Spleen (tissue), 11 donors: ENCODE measurements around the gene PNMA8C. TPM values are rescaled to one million over a fixed set of nuclear protein-coding genes. Genes with fewer than 3 reads are reported as not detected.
A peak's percentile ranks its signal among the peaks of the same experiment; 100 is the strongest.

ENCODE experiments used
- DNase-seq: peaks from one replicate; pipeline ENCODE4 v3.0.0-alpha.2; 2020
- H3K27ac ChIP-seq, 8 donors: fragments of 200-600 bp; sonication (generic) in 7 of 8; 1 replicate in 4 of 8; 2 replicates in 4 of 8; pipeline versions ENCODE4 v1.5.0 to v1.8.0; 2016 to 2021; ENCODE audit warnings: inconsistent platforms in 4 of 8, mild to moderate bottlenecking in 4 of 8, moderate library complexity in 1 of 8
- H3K27me3 ChIP-seq, 7 donors: fragments of 200-600 bp; sonication (generic) in 6 of 7; replicated peaks in 1 of 7; 1 replicate in 4 of 7; 2 replicates in 3 of 7; pipeline versions ENCODE4 v1.5.0 to v1.8.0; 2016 to 2021; ENCODE audit warnings: inconsistent platforms in 3 of 7, mild to moderate bottlenecking in 1 of 7
- H3K36me3 ChIP-seq, 6 donors: fragments of 200-600 bp; sonication (generic) in 5 of 6; 1 replicate in 4 of 6; 2 replicates in 2 of 6; pipeline versions ENCODE4 v1.5.0 to v1.8.0; 2016 to 2021; ENCODE audit warnings: inconsistent platforms in 2 of 6
- H3K4me1 ChIP-seq, 6 donors: fragments of 200-600 bp; sonication (generic) in 5 of 6; 1 replicate in 3 of 6; 2 replicates in 3 of 6; pipeline versions ENCODE4 v1.5.0 to v1.8.0; 2016 to 2021; ENCODE audit warnings: inconsistent platforms in 3 of 6
- H3K4me3 ChIP-seq, 8 donors: fragments of 200-600 bp; sonication (generic) in 7 of 8; 1 replicate in 4 of 8; 2 replicates in 4 of 8; pipeline versions ENCODE4 v1.5.0 to v1.8.0; 2016 to 2021; ENCODE audit warnings: inconsistent platforms in 4 of 8, mild to moderate bottlenecking in 4 of 8, moderate library complexity in 2 of 8
- H3K9me3 ChIP-seq, 8 donors: fragments of 200-600 bp; sonication (generic) in 7 of 8; 1 replicate in 4 of 8; 2 replicates in 4 of 8; pipeline versions ENCODE4 v1.5.0 to v1.8.0; 2016 to 2021; ENCODE audit warnings: inconsistent platforms in 4 of 8
- CTCF ChIP-seq, 11 experiments: fragments of 200-600 bp in 7 of 11; fragments of 450-650 bp in 4 of 11; sonication (generic) in 4 of 11; IDR thresholded peaks in 8 of 11; conservative IDR thresholded peaks in 3 of 11; 1 replicate in 7 of 11; 2 replicates in 4 of 11; pipeline versions ENCODE4 v1.4.0 to v1.8.0; 2016 to 2021; ENCODE audit warnings: antibody characterized with exemption in 11 of 11, inconsistent platforms in 4 of 11, mild to moderate bottlenecking in 1 of 11
- POLR2A ChIP-seq, 3 donors: fragments of 450-650 bp; IDR thresholded peaks; one replicate each; pipeline ENCODE4 v1.5.1; 2017; ENCODE audit warnings: antibody characterized with exemption in 3 of 3, mild to moderate bottlenecking in 1 of 3
- POLR2AphosphoS5 ChIP-seq, 3 donors: sonication (generic); formaldehyde crosslinking; IDR thresholded peaks; one replicate each; pipeline ENCODE4 v1.5.1; 2017; ENCODE audit warnings: antibody characterized with exemption in 3 of 3
- WGBS, 5 donors: extraction: QIAGEN DNeasy Blood & Tissue Kit in 3 of 5; methylation state at CpG; one replicate each; pipeline versions ENCODE4 v1.1.5 to v1.1.7; 2013 to 2018; 5-methylcytosine and 5-hydroxymethylcytosine counted together
- intact Hi-C: fragments of 100-400 bp; cut with DNase I; formaldehyde crosslinking; loops from one replicate; pipeline ENCODE4 v1.15.0; 2023; ENCODE audit warnings: low total_unique reads
- polyA plus RNA-seq, 3 donors: library from polyadenylated mRNA; stranded (reverse); fragments of 200-250 nt; gene quantifications; one replicate each; pipeline ENCODE4 v1.2.1, GENCODE V29; 2013
- total RNA-seq, 7 donors: library from RNA; depleted of rRNA in 3 of 7; stranded (reverse); fragments of >200 nt in 3 of 7; fragmentation: NEBNext Ultra II Directional in 4 of 7; extraction: Animal tissue kit (Norgen Biotek cat#: 25700) in 4 of 7; gene quantifications; one replicate each; pipeline versions ENCODE4 v1.1.0 to v1.2.1, GENCODE V29; 2016 to 2021
- donor health status: healthy with polysubstance abuse.
- donor health status: DM: no; HTN: no; CAD: no; lungs with moderate emphysema.
- donor health status: DM: no; HTN: no; CAD: no.
- donor health status: Bipolar disorder and iron deficiency.
- donor health status: healthy.
- donor health status: DM: no; HTN: no; CAD: no.
- donor health status: DM: yes; HTN: yes; CAD: no.

The PNMA8C gene
- total and polyA plus RNA-seq, 10 donors: 0.03 TPM; not detected in 9

GRCh38 chr19:46431824-46432223 is 3.1 kb upstream of the PNMA8C start:
- intact Hi-C loops: no loop called here
- Histone ChIP-seq H3K9me3 (no peaks in the 10 kb centered on the region), H3K27me3 (peaks cover 0 to 92% (median 19%) of the 10 kb centered on the region in 7 donors), H3K4me3 (no peak overlapping the region), H3K36me3 (no peaks in the 10 kb centered on the region), H3K27ac (no peak overlapping the region), H3K4me1 (peaks cover 2 to 21% (median 12%) of the 10 kb centered on the region in 6 donors)
- no peak for DNase-seq
- no peak for TF ChIP-seq POLR2A (IDR thresholded peaks at IDR 0.05)
- TF ChIP-seq POLR2AphosphoS5 (IDR thresholded peaks at IDR 0.05): no peak
- no peak for TF ChIP-seq CTCF (IDR thresholded peaks at IDR 0.05 in 8 of 11, conservative IDR thresholded peaks at IDR 0.05 in 3 of 11)
- WGBS, 5 donors: 31 to 48% (median 39%) methylated on average over 9 to 10 of the region's 10 CpGs

- WGBS, 5 donors: 64 to 70% (median 68%) methylated on average over 4 of the region's 4 CpGs
- Histone ChIP-seq H3K4me3 (no peak overlapping the region), H3K27me3 (peaks cover 0 to 95% (median 30%) of the 10 kb centered on the region in 7 donors), H3K36me3 (no peaks in the 10 kb centered on the region), H3K27ac (no peak overlapping the region), H3K4me1 (peaks cover 4 to 32% (median 18%) of the 10 kb centered on the region in 6 donors), H3K9me3 (no peaks in the 10 kb centered on the region)
- TF ChIP-seq POLR2AphosphoS5 (IDR thresholded peaks at IDR 0.05) (no peak), CTCF (IDR thresholded peaks at IDR 0.05 in 8 of 11, conservative IDR thresholded peaks at IDR 0.05 in 3 of 11) (no peak), POLR2A (IDR thresholded peaks at IDR 0.05) (no peak)
- DNase-seq: no peak
- intact Hi-C loops: no loop called here
Measured at GRCh38 chr19:46429999-46430398, 1.3 kb upstream of the PNMA8C start.

DNA sequence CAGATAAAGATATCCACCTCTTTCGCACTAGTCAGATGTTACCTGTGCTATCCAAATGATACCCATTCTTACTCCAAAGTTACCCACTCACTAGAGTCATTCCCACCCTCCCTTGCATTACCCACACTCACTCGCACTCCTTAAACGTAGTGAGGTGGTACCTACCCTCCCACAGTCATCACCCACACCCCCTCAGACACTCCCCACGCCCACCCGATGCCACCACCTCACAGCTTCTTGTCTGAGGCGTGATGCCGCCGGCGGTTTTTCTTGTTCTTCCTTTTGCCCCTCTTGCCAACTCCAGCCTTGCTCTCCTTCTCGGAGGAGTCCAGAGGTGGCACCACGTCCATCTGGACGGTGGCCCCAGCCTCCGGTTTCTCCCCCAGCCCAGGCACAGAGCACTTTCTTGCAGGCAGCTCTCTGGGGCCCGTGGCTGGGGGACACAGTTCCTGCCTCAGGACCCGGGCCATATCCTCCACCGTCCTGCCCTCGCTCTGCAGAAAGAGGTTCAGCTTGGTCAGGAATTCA is 1.2 kb downstream of the PNMA8C start:
- TF ChIP-seq POLR2AphosphoS5 (IDR thresholded peaks at IDR 0.05) (no peak), POLR2A (IDR thresholded peaks at IDR 0.05) (no peak), CTCF (IDR thresholded peaks at IDR 0.05 in 8 of 11, conservative IDR thresholded peaks at IDR 0.05 in 3 of 11) (no peak)
- Histone ChIP-seq H3K36me3 (no peaks in the 10 kb centered on the region), H3K27ac (no peak overlapping the region), H3K4me3 (no peak overlapping the region), H3K27me3 (peaks cover 0 to 94% (median 31%) of the 10 kb centered on the region in 7 donors), H3K4me1 (peaks cover 4 to 32% (median 18%) of the 10 kb centered on the region in 6 donors), H3K9me3 (no peaks in the 10 kb centered on the region)
- intact Hi-C loops: no loop called here
- WGBS, 5 donors: 81 to 89% (median 83%) methylated on average over 16 to 17 of the region's 17 CpGs
- no peak for DNase-seq

DNA sequence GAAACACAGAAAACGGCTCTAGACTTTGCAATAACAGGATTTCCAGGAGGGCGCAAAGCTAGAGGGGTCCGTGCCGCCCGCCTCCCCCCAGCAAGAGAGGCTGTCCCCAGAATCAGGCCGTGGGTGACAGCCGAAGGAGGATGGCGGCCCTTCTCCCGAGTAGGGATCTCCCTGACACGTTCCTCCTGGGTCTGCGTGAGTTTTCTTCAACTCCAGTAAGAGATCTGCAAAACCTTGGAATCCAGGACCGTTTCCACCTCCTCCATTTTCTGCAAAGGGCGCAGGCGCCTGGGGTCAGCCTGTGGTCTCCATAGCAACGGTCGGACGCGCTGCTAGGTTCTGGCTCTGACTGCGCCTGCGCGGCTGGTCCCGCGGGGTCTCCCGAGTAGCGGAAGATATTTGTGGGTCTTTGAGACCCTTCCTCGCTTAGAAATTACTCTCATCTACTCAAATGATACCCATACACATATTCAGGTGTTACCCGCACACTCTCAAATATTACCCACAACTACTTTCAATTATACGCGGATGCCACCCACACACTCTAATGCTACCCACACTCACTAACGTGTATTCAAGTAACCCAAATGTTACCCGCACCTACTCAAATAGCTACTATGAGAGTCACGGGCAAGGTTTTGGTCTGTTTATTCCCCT is 2.1 kb downstream of the PNMA8C start:
- H3K36me3 ChIP-seq: no peaks in the 10 kb centered on the region
- intact Hi-C loops: no loop called here
- peaks cover 4 to 32% (median 18%) of the 10 kb centered on the region in 6 donors for H3K4me1 ChIP-seq
- TF ChIP-seq CTCF (IDR thresholded peaks at IDR 0.05 in 8 of 11, conservative IDR thresholded peaks at IDR 0.05 in 3 of 11) (no peak), POLR2AphosphoS5 (IDR thresholded peaks at IDR 0.05) (no peak), POLR2A (IDR thresholded peaks at IDR 0.05) (no peak)
- peaks cover 0 to 94% (median 31%) of the 10 kb centered on the region in 7 donors for H3K27me3 ChIP-seq
- peak; percentile 79 for DNase-seq
- H3K9me3 ChIP-seq: no peaks in the 10 kb centered on the region
- 1 to 6% (median 2%) methylated on average over 29 to 32 of the region's 32 CpGs for WGBS, 5 donors
- peak overlapping the region; percentile 18 to 65 (median 41) for H3K4me3 ChIP-seq
- peak overlapping the region in 2 of 8 donors; percentile 17 to 53 for H3K27ac ChIP-seq
